HepG2 (cell line): ENCODE results near the gene ZFAND3. TPM values are rescaled to one million over a fixed set of nuclear protein-coding genes. Genes with fewer than 3 reads are reported as not detected.

Experiments used
- ATAC-seq: fragments of 200-7000 bp; cut with Tn5 transposase; 3 replicates; pipeline ENCODE4 v1.9.1; 2020; ENCODE audit warnings: mild to moderate bottlenecking, moderate library complexity
- BruUV-seq: library from RNA; stranded (reverse); fragments of 400-500 nt; replicated peaks from 2 replicates; lab custom pipeline; 2021; lab: Mats Ljungman, UMichigan
- CTCF ChIA-PET: fragments of 300-600 bp; formaldehyde crosslinking; extraction: SDS; loops from one replicate; lab custom pipeline; 2021; ENCODE audit warnings: low total read pairs, inconsistent platforms, low intra/inter-chr PET ratio; lab: Yijun Ruan, JAX
- POLR2A ChIA-PET: fragments of 350-600 bp; sonication (Branson Sonifier 250); formaldehyde crosslinking; loops from one replicate; lab custom pipeline; 2020; ENCODE audit warnings: antibody characterized with exemption, inconsistent platforms; lab: Yijun Ruan, JAX
- DNase-seq: peaks from one replicate; pipeline ENCODE4 v3.0.0-alpha.2; 2015; ENCODE audit warnings: low spot score
- FAIRE-seq: peaks from 3 replicates; lab custom pipeline; 2011; peaks lifted over from hg19 to GRCh38; lab: Jason Lieb, UNC
- H2AFZ ChIP-seq: one replicate; pipeline ENCODE4 v1.6.1; 2011; ENCODE audit warnings: low read length, inconsistent platforms
- H3K27ac ChIP-seq: fragments of 300-600 bp; 3 replicates; pipeline ENCODE4 v1.8.0; 2011; ENCODE audit warnings: mixed run types, mild to moderate bottlenecking, mixed read lengths, low read length, inconsistent platforms; ENCODE audit not compliant: insufficient read depth; ENCODE audit errors: extremely low read length
- H3K27me3 ChIP-seq, 2 experiments: fragments of 200-600 bp in 1 of 2; 2 replicates in 1 of 2; 3 replicates in 1 of 2; pipeline versions ENCODE4 v1.6.0 to v1.8.0; 2011; ENCODE audit warnings: low read length in 2 of 2, mild to moderate bottlenecking in 2 of 2, moderate library complexity in 2 of 2, inconsistent platforms in 1 of 2; ENCODE audit not compliant: insufficient read depth in 2 of 2, control insufficient read depth in 1 of 2
- H3K36me3 ChIP-seq, 2 experiments: fragments of 200-600 bp in 1 of 2; replicated peaks in 1 of 2; 2 replicates in 1 of 2; 3 replicates in 1 of 2; pipeline versions ENCODE4 v1.5.1 to v1.8.0; 2011; ENCODE audit warnings: low read length in 2 of 2, inconsistent platforms in 1 of 2; ENCODE audit not compliant: insufficient read depth in 2 of 2, control insufficient read depth in 1 of 2
- H3K4me1 ChIP-seq: 2 replicates; pipeline ENCODE4 v1.5.1; 2012; ENCODE audit warnings: low read length, inconsistent platforms; ENCODE audit not compliant: insufficient read depth
- H3K4me2 ChIP-seq: 2 replicates; pipeline ENCODE4 v1.6.0; 2011; ENCODE audit warnings: low read depth, low read length, inconsistent platforms
- H3K4me3 ChIP-seq, 3 experiments: fragments of 200-600 bp in 1 of 3; sonication (generic), shearing (Covaris generic) in 1 of 3; replicated peaks in 1 of 3; 2 replicates each; pipeline ENCODE4 v1.5.1; 2011 to 2016; ENCODE audit warnings: low read length in 3 of 3, inconsistent platforms in 2 of 3, low read depth in 2 of 3, mild to moderate bottlenecking in 2 of 3, control low read depth in 1 of 3, mixed read lengths in 1 of 3; ENCODE audit not compliant: insufficient read depth in 1 of 3
- H3K79me2 ChIP-seq: one replicate; pipeline ENCODE4 v1.6.1; 2011; ENCODE audit warnings: low read length, inconsistent platforms; ENCODE audit not compliant: insufficient read depth
- H3K9ac ChIP-seq: 2 replicates; pipeline ENCODE4 v1.6.0; 2011; ENCODE audit warnings: mild to moderate bottlenecking, low read depth, low read length, inconsistent platforms; ENCODE audit not compliant: insufficient read depth
- H3K9me3 ChIP-seq: 2 replicates; pipeline ENCODE4 v1.5.1; 2012; ENCODE audit warnings: mild to moderate bottlenecking, low read length
- H4K20me1 ChIP-seq: 2 replicates; pipeline ENCODE4 v1.6.0; 2011; ENCODE audit warnings: inconsistent platforms, mild to moderate bottlenecking, low read length, moderate library complexity; ENCODE audit not compliant: insufficient read depth
- ERF ChIP-seq: IDR thresholded peaks from 2 replicates; pipeline ENCODE4 v1.6.1; 2018; ENCODE audit warnings: missing biosample characterization, missing genetic modification reagents
- KLF15 ChIP-seq: sonication (generic); formaldehyde crosslinking; IDR thresholded peaks from 2 replicates; pipeline ENCODE4 v1.8.1; 2023; ENCODE audit warnings: borderline replicate concordance, mild to moderate bottlenecking, inconsistent platforms, missing genetic modification reagents, mixed read lengths
- MIER2 ChIP-seq: IDR thresholded peaks from 2 replicates; pipeline ENCODE4 v1.6.1; 2016; ENCODE audit warnings: missing biosample characterization, missing genetic modification reagents
- POGZ ChIP-seq: sonication (generic); formaldehyde crosslinking; IDR thresholded peaks from 2 replicates; pipeline ENCODE4 v1.4.0; 2020; ENCODE audit warnings: mild to moderate bottlenecking, missing genetic modification reagents
- SALL2 ChIP-seq: sonication (generic); formaldehyde crosslinking; IDR thresholded peaks from 2 replicates; pipeline ENCODE4 v1.8.1; 2023; ENCODE audit warnings: mild to moderate bottlenecking, missing genetic modification reagents, inconsistent platforms
- SPEN ChIP-seq: sonication (generic); formaldehyde crosslinking; IDR thresholded peaks from 2 replicates; pipeline ENCODE4 v1.5.1; 2020; ENCODE audit warnings: low read depth, mild to moderate bottlenecking, missing genetic modification reagents
- TFDP2 ChIP-seq: sonication (generic); formaldehyde crosslinking; IDR thresholded peaks from 2 replicates; pipeline ENCODE4 v1.4.0; 2020; ENCODE audit warnings: missing genetic modification reagents
- ZBTB7A ChIP-seq: sonication (generic); formaldehyde crosslinking; IDR thresholded peaks from 2 replicates; pipeline ENCODE4 v1.8.0; 2022; ENCODE audit warnings: mild to moderate bottlenecking, missing genetic modification reagents
- ZNF513 ChIP-seq: sonication (generic); formaldehyde crosslinking; conservative IDR thresholded peaks from 2 replicates; pipeline ENCODE4 v1.5.0; 2020; ENCODE audit warnings: missing genetic modification reagents
- ZNF672 ChIP-seq: sonication (generic); formaldehyde crosslinking; IDR thresholded peaks from 2 replicates; pipeline ENCODE4 v1.8.1; 2022; ENCODE audit warnings: missing genetic modification reagents
- ZNF691 ChIP-seq: sonication (generic); formaldehyde crosslinking; IDR thresholded peaks from 2 replicates; pipeline ENCODE4 v1.4.0; 2020; ENCODE audit warnings: missing genetic modification reagents, low read depth, mild to moderate bottlenecking, borderline replicate concordance
- ZNF713 ChIP-seq: sonication (generic); formaldehyde crosslinking; IDR thresholded peaks from 2 replicates; pipeline ENCODE4 v1.4.0; 2020; ENCODE audit warnings: mild to moderate bottlenecking, missing genetic modification reagents
- ZNF790 ChIP-seq: sonication (generic); formaldehyde crosslinking; IDR thresholded peaks from 2 replicates; pipeline ENCODE4 v1.8.0; 2022; ENCODE audit warnings: missing genetic modification reagents, mild to moderate bottlenecking, borderline replicate concordance
- WGBS: methylation state at CpG from one replicate; pipeline ENCODE4 v1.1.6; 2017; ENCODE audit warnings: low lambda C conversion rate; 5-methylcytosine and 5-hydroxymethylcytosine counted together
- in situ Hi-C: cut with HindIII; loops from 2 replicates; pipeline ENCODE4 v1.10.0; 2017; ENCODE audit warnings: low pct_unique_long_range_greater_than_20kb; ENCODE audit not compliant: extremely low pct_ligation_motif_present
- intact Hi-C: fragments of 100-400 bp; cut with micrococcal nuclease; formaldehyde crosslinking; loops from one replicate; pipeline ENCODE4 v1.10.0; 2022; ENCODE audit not compliant: unreplicated experiment
- polyA plus RNA-seq, 8 experiments: library from polyadenylated mRNA; depleted of rRNA in 3 of 8; stranded (reverse) in 7 of 8; unstranded in 1 of 8; fragments of >200 nt; fragmentation: Illumina TruSeq in 4 of 8; extraction: Trizol in 4 of 8; gene quantifications; 2 replicates each; pipeline versions ENCODE4 v1.2.1 to v1.2.3, GENCODE V29; 2011 to 2016; ENCODE audit warnings: low read depth in 4 of 8, missing spikeins in 1 of 8, mixed read lengths in 1 of 8; ENCODE audit not compliant: insufficient read depth in 1 of 8
- total RNA-seq, 5 experiments: library from RNA; depleted of rRNA; stranded (reverse); fragments of >200 nt; fragmentation: Illumina TruSeq; extraction: Trizol; gene quantifications; 2 replicates each; pipeline ENCODE4 v1.2.3, GENCODE V29; 2016; ENCODE audit warnings: low read depth in 1 of 5
- TF ChIP-seq, protein P1 (sequence below): sonication (generic); formaldehyde crosslinking; IDR thresholded peaks from 2 replicates; pipeline ENCODE4 v1.4.0; 2020; ENCODE audit warnings: missing genetic modification reagents

Gene ZFAND3
- total and polyA plus RNA-seq, 2 of the 13 experiments (the other 11 are each of a cell fraction or from before 2014, with no cell fraction given) = 16.4 to 17.1 TPM

DNA sequence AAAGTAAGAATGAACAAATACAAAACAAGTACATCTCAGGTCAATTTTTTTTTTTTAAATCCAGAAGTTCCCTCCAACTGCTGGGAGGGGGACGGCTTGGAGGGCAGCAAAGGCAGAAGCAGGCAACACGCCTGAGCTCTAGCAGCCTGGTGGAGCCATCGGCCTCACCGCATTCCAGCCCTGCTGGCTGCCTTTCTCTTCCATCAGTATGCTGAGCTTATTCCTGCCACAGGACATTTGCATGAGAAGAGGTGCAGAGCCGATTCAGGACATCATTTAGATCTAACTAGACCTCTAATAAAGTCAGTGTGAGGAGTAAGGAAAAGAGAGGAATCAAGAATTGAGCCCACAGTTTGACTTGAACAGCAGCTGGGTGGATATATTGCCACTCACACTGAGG is 318.8 kb downstream of the ZFAND3 start:
- Histone ChIP-seq H3K4me3 (no peak overlapping the region), H3K4me2 (no peak overlapping the region), H3K9me3 (no peaks in the 10 kb centered on the region), H4K20me1 (no peaks in the 10 kb centered on the region), H3K27ac (no peak overlapping the region)
- DNase-seq (no peak), FAIRE-seq (no peak), ATAC-seq (no peak)
- CTCF ChIA-PET = no interaction called here
- in situ Hi-C loops = no loop called here
- TF ChIP-seq TFDP2 (CRISPR knock-in tag) = no peak
- TF ChIP-seq, protein P1, sequence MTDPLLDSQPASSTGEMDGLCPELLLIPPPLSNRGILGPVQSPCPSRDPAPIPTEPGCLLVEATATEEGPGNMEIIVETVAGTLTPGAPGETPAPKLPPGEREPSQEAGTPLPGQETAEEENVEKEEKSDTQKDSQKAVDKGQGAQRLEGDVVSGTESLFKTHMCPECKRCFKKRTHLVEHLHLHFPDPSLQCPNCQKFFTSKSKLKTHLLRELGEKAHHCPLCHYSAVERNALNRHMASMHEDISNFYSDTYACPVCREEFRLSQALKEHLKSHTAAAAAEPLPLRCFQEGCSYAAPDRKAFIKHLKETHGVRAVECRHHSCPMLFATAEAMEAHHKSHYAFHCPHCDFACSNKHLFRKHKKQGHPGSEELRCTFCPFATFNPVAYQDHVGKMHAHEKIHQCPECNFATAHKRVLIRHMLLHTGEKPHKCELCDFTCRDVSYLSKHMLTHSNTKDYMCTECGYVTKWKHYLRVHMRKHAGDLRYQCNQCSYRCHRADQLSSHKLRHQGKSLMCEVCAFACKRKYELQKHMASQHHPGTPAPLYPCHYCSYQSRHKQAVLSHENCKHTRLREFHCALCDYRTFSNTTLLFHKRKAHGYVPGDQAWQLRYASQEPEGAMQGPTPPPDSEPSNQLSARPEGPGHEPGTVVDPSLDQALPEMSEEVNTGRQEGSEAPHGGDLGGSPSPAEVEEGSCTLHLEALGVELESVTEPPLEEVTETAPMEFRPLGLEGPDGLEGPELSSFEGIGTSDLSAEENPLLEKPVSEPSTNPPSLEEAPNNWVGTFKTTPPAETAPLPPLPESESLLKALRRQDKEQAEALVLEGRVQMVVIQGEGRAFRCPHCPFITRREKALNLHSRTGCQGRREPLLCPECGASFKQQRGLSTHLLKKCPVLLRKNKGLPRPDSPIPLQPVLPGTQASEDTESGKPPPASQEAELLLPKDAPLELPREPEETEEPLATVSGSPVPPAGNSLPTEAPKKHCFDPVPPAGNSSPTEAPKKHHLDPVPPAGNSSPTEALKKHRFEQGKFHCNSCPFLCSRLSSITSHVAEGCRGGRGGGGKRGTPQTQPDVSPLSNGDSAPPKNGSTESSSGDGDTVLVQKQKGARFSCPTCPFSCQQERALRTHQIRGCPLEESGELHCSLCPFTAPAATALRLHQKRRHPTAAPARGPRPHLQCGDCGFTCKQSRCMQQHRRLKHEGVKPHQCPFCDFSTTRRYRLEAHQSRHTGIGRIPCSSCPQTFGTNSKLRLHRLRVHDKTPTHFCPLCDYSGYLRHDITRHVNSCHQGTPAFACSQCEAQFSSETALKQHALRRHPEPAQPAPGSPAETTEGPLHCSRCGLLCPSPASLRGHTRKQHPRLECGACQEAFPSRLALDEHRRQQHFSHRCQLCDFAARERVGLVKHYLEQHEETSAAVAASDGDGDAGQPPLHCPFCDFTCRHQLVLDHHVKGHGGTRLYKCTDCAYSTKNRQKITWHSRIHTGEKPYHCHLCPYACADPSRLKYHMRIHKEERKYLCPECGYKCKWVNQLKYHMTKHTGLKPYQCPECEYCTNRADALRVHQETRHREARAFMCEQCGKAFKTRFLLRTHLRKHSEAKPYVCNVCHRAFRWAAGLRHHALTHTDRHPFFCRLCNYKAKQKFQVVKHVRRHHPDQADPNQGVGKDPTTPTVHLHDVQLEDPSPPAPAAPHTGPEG (CRISPR knock-in tag) = no peak
- TF ChIP-seq ZBTB7A (CRISPR knock-in tag) = no peak
- no peak for TF ChIP-seq SPEN (CRISPR knock-in tag)
- no peak for TF ChIP-seq POGZ
- TF ChIP-seq KLF15 = no peak
- no peak for TF ChIP-seq ZNF790 (CRISPR knock-in tag)
- TF ChIP-seq ZNF672 (CRISPR knock-in tag) = no peak
- TF ChIP-seq ZNF691 = no peak
- no peak for TF ChIP-seq ERF (CRISPR knock-in tag)
- TF ChIP-seq SALL2 = no peak
- no peak for TF ChIP-seq ZNF713 (CRISPR knock-in tag)
- no peak for TF ChIP-seq MIER2 (CRISPR knock-in tag)
- no peak for TF ChIP-seq ZNF513 (CRISPR knock-in tag)
- TF ChIP-seq, all 625 proteins: peak for 0
- BruUV-seq = no TSS peak
- Histone ChIP-seq H3K9ac (no peak overlapping the region), H3K27me3 (no peaks in the 10 kb centered on the region), H3K79me2 (no peaks in the 10 kb centered on the region), H3K36me3 (peaks cover 3 to 25% of the 10 kb centered on the region in 2 experiments; a peak in 4 of 5 replicates), H3K4me1 (peaks cover 21% of the 10 kb centered on the region), H2AFZ (no peak overlapping the region)
- 96% methylated on average over 5 of the region's 5 CpGs for WGBS
- intact Hi-C loops = no loop called here
- POLR2A ChIA-PET = no interaction called here
